Activated CD4-positive, alpha-beta T cell treated with anti-CD3 and anti-CD28 coated beads, Interleukin-2, amount 10 ng/mL, durations not matched to agents 24 days and 14 days (primary cell): ENCODE data around the gene OR2AT4. TPM values are rescaled to one million over a fixed set of nuclear protein-coding genes. Genes with fewer than 3 reads are reported as not detected.

Source experiments
- DNase-seq: peaks from one replicate; pipeline ENCODE4 v3.0.0; 2022
- H3K27ac Mint-ChIP-seq: one replicate; pipeline ENCODE4 v1.8.0; 2022; ENCODE audit warnings: mild to moderate bottlenecking, mixed read lengths
- H3K27me3 Mint-ChIP-seq: one replicate; pipeline ENCODE4 v1.8.0; 2022; ENCODE audit warnings: mixed read lengths
- H3K36me3 Mint-ChIP-seq: one replicate; pipeline ENCODE4 v1.8.0; 2022; ENCODE audit warnings: low read depth, mild to moderate bottlenecking, mixed read lengths
- H3K4me1 Mint-ChIP-seq: one replicate; pipeline ENCODE4 v1.8.0; 2021; ENCODE audit warnings: mixed read lengths
- H3K4me3 Mint-ChIP-seq: one replicate; pipeline ENCODE4 v1.8.0; 2022; ENCODE audit warnings: mild to moderate bottlenecking, moderate library complexity, mixed read lengths
- H3K9me3 Mint-ChIP-seq: one replicate; pipeline ENCODE4 v1.8.0; 2021; ENCODE audit warnings: mixed read lengths
- intact Hi-C: fragments of 100-400 bp; cut with micrococcal nuclease; formaldehyde crosslinking; loops from one replicate; pipeline ENCODE4 v1.15.1; 2023
- total RNA-seq: library from RNA; stranded (reverse); gene quantifications from 2 replicates; pipeline ENCODE4 v1.2.3, GENCODE V29; 2022

Gene OR2AT4
- total RNA-seq, 1 donor from 2014 or later: not detected

- no peak overlapping the region for H3K27ac Mint-ChIP-seq
- H3K9me3 Mint-ChIP-seq: no peaks in the 10 kb centered on the region
- H3K4me1 Mint-ChIP-seq: no peaks in the 10 kb centered on the region
- intact Hi-C loops: no loop called here
- H3K36me3 Mint-ChIP-seq: no peaks in the 10 kb centered on the region
- H3K4me3 Mint-ChIP-seq: no peak overlapping the region
- H3K27me3 Mint-ChIP-seq: peaks cover 17% of the 10 kb centered on the region
- no peak for DNase-seq
Measured at GRCh38 chr11:75041263-75041662, 55.4 kb downstream of the OR2AT4 start.

- intact Hi-C loops: no loop called here
- Mint-ChIP-seq H3K4me1 (peaks cover 3% of the 10 kb centered on the region), H3K27me3 (peaks cover 17% of the 10 kb centered on the region), H3K4me3 (no peak overlapping the region), H3K9me3 (no peaks in the 10 kb centered on the region), H3K36me3 (no peaks in the 10 kb centered on the region), H3K27ac (no peak overlapping the region)
- no peak for DNase-seq
Measured at GRCh38 chr11:75040167-75040770, 56.4 kb downstream of the OR2AT4 start.

DNA sequence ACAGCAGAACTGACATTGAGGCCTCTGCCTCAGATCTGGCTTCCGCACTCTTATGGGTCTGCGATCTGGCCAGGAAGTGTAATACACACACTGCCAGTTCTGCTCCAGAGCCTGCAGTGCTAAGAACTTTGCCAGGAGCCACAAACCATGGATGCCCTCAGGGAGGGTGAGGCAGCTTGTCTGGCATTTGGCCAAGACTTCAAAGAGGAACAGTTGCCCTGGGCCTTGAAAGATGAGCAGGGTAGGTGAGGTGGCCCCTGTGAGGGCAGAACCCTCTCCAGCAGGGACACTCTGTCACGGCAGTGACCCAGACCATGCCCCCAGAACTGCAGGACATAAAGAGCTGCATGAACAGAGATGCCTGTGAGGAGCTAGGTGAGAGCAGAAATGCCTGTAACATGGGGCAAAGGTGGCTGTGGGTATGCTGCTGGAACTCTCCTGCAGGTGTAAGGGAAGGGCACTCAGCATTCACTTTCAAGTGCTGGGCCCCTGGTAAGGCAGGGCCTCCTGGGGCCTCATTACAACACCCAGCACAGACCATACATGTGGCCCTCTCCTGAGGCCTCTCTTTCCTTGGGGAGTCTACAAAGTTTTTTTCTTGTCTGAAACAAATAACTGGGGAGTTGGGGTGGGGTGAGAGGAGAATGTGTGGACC lies 60.6 kb downstream of the OR2AT4 start:
- Mint-ChIP-seq H3K9me3 (no peaks in the 10 kb centered on the region), H3K36me3 (no peaks in the 10 kb centered on the region), H3K4me3 (no peak overlapping the region), H3K27me3 (peaks cover 3% of the 10 kb centered on the region), H3K4me1 (peaks cover 3% of the 10 kb centered on the region), H3K27ac (no peak overlapping the region)
- intact Hi-C loops: no loop called here
- no peak for DNase-seq

DNA sequence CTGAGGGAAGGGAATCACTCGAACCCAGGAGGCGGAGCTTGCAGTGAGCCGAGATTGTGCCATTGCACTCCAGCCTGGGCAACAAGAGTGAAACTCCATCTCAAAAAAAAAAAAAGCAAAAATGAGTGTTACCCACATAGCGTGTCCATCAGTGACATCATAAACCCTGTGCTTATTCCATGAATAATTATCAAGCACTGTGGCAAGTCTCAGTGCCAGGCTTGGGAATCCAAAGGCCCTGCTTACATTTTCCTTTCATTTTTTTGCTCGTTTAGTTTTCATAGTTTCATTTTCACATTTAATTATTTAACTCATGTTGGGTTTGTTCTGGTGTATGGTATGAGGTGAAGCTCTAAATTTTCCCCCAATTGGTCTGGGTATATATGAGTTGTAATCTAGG lies 61.4 kb downstream of the OR2AT4 start:
- Mint-ChIP-seq H3K4me1 (peaks cover 3% of the 10 kb centered on the region), H3K27me3 (no peaks in the 10 kb centered on the region), H3K9me3 (no peaks in the 10 kb centered on the region), H3K36me3 (no peaks in the 10 kb centered on the region), H3K27ac (no peak overlapping the region), H3K4me3 (no peak overlapping the region)
- no peak for DNase-seq
- intact Hi-C loops: no loop called here

- no peaks in the 10 kb centered on the region for H3K9me3 Mint-ChIP-seq
- intact Hi-C loops: no loop called here
- no peaks in the 10 kb centered on the region for H3K27me3 Mint-ChIP-seq
- no peak overlapping the region for H3K27ac Mint-ChIP-seq
- peaks cover 3% of the 10 kb centered on the region for H3K4me1 Mint-ChIP-seq
- H3K4me3 Mint-ChIP-seq: no peak overlapping the region
- no peak for DNase-seq
- H3K36me3 Mint-ChIP-seq: no peaks in the 10 kb centered on the region
Measured at GRCh38 chr11:75033916-75034315, 62.8 kb downstream of the OR2AT4 start.

DNA sequence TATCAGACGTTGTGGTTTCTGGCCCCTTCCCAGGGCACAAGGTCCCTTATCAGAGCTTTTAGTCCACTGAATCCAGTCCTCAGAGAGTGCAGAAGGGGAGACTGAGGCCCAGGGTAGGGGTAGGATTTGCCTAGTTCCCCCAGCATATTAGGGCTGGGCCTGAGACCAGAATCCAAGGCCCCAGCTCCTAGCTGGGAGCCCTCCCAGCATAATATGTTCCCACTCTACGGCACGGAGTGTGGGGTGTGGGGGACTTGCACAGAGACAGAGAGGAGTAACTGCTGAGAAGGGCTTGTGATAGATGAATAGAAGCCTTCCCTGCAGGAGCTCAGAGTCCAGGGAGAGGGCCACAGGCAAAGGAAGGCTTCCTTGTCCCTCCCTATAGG lies 64.1 kb downstream of the OR2AT4 start:
- H3K9me3 Mint-ChIP-seq: no peaks in the 10 kb centered on the region

DNA sequence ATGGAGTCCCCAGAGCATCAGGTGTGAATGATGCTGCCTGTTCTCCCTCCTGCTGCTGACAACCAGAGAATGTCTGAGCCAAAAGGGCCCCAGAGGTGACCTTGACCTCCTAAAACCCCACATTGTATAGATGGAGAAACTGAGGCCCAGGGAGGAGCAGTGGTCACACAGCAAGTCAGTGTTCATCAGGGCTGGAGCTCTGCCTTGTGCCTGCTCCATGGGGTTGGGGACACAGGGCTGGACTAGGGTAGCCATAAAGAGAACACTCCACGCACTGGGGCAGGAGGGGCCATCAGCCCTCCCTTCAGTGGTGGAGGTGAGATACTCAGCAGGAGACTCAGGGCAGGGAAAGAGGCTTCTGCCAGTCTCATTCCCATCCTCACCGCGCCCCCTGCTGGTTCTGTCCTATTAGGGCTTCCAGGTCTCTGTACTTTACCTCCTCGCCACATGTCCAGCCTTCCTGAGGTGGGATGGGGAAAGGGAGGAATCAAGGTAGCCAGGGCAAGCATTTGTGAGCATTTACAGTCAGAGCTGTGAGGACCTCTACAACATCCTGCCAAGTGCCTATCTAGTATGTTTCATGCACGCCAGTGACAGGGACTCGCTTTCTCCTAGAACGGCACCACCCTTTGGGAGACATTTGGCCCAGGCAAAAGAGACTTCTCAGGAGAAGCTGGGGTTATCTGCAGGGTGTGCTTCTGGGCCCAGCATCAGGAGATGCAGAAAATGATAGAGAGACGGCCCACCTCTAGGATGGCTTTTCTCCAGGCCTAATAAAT lies 64.7 kb downstream of the OR2AT4 start:
- no peaks in the 10 kb centered on the region for H3K9me3 Mint-ChIP-seq
- intact Hi-C loops: loop anchor here (1.0 kb wide), 1 partner anchor 103 kb away; no protein-coding TSS in a partner anchor
- H3K27ac Mint-ChIP-seq: no peak overlapping the region
- H3K36me3 Mint-ChIP-seq: no peaks in the 10 kb centered on the region
- peaks cover 3% of the 10 kb centered on the region for H3K4me1 Mint-ChIP-seq
- peak; percentile 89 for DNase-seq
- no peak overlapping the region for H3K4me3 Mint-ChIP-seq
- H3K27me3 Mint-ChIP-seq: no peaks in the 10 kb centered on the region

More for the DNA sequence above, 64.1 kb downstream of the OR2AT4 start:
- Mint-ChIP-seq H3K36me3 (no peaks in the 10 kb centered on the region), H3K27ac (no peak overlapping the region), H3K4me3 (no peak overlapping the region), H3K4me1 (peaks cover 3% of the 10 kb centered on the region), H3K27me3 (no peaks in the 10 kb centered on the region)
- DNase-seq: no peak
- intact Hi-C loops: loop anchor here (1.0 kb wide), 1 partner anchor 103 kb away; no protein-coding TSS in a partner anchor

Other genes with a start within 250 kb of the OR2AT4 start
- 11.0 and 11.4 TPM in 2 replicates for gene XRRA1, start 147.8 kb downstream of the OR2AT4 start, total RNA-seq
- gene SPCS2, start 147.6 kb downstream of the OR2AT4 start, total RNA-seq: 154 and 169 TPM in 2 replicates
- 15.1 and 16.3 TPM in 2 replicates for gene NEU3, start 107.9 kb downstream of the OR2AT4 start, total RNA-seq
- gene SLCO2B1, start 54.2 kb upstream of the OR2AT4 start, total RNA-seq: not detected in 2 replicates
- gene TPBGL, start 143.9 kb upstream of the OR2AT4 start, total RNA-seq: 0.19 and 0.61 TPM in 2 replicates